HFFc6 (cell line): ENCODE measurements around the gene ACTR5. TPM values are rescaled to one million over a fixed set of nuclear protein-coding genes. Genes with fewer than 3 reads are reported as not detected.
A peak's percentile ranks its signal among the peaks of the same experiment; 100 is the strongest.

ENCODE experiments used
- DNase-seq: peaks from one replicate; pipeline ENCODE4 v3.0.0-alpha.2; 2018
- H3K27ac Mint-ChIP-seq: 2 replicates; pipeline ENCODE4 v1.8.0; 2020; ENCODE audit warnings: mild to moderate bottlenecking, mixed read lengths
- H3K27me3 Mint-ChIP-seq: 2 replicates; pipeline ENCODE4 v1.8.0; 2021; ENCODE audit warnings: mild to moderate bottlenecking, moderate library complexity, mixed read lengths; ENCODE audit not compliant: insufficient read depth
- H3K36me3 Mint-ChIP-seq: 2 replicates; pipeline ENCODE4 v1.8.0; 2021; ENCODE audit warnings: low read depth, mixed read lengths
- H3K4me1 Mint-ChIP-seq: 2 replicates; pipeline ENCODE4 v1.8.0; 2020; ENCODE audit warnings: low read depth, mixed read lengths
- H3K4me3 Mint-ChIP-seq: 2 replicates; pipeline ENCODE4 v1.8.0; 2020; ENCODE audit warnings: mild to moderate bottlenecking, moderate library complexity, mixed read lengths
- H3K9me3 Mint-ChIP-seq: 2 replicates; pipeline ENCODE4 v1.8.0; 2020; ENCODE audit warnings: mild to moderate bottlenecking, mixed read lengths
- total RNA-seq, 6 experiments: library from RNA; stranded (reverse); fragmentation: NEBNext Ultra II Directional; extraction: Animal tissue kit (Norgen Biotek cat#: 25700); gene quantifications; 2 replicates in 1 of 6; 3 replicates in 5 of 6; pipeline ENCODE4 v1.2.3, GENCODE V29; 2021
- TF ChIP-seq, protein P1 (sequence below): fragments of 200-600 bp; sonication (generic); IDR thresholded peaks from 2 replicates; pipeline ENCODE4 v1.5.0; 2021; ENCODE audit warnings: antibody characterized with exemption, mild to moderate bottlenecking

The ACTR5 gene
- total RNA-seq, 6 experiments from 2014 or later, result 3.2 to 4.3 (median 3.8) TPM

DNA sequence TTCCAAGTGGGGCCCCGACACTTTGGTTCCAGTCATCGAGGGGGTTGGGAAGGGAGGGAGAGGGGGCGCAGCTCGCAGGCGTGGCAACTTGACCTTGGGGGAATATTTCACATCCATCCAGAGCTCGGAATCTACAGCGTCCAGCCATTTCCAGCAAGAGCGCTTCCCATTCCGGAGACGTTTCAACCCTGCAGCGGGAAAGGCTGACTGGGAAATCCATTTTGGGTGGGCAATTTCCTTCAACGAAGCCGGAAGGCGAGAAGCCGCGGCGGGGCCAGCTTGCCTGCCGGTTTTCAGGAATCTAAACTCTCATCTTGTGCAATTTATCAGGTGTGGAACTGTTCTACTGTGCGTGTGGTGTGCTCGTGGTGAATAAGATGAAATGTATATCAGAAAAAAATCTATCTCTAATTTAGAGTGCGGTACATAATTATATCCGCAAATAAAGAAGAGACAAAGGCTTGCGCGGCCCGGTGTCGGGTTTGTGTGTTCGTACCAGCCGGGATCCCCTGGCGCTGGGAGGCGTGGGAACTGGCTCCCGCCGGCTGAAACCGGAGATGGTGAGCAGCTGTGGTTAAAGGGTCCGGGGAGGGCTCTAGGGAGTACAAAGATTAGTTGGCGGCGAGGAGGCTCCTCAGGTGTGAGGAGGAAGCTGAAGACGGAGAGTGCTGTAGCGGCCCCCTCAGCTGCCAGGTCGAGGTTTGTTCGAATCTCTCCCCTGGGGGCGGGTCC lies 19.2 kb upstream of the ACTR5 start:
- no peak for DNase-seq
- TF ChIP-seq, protein P1, sequence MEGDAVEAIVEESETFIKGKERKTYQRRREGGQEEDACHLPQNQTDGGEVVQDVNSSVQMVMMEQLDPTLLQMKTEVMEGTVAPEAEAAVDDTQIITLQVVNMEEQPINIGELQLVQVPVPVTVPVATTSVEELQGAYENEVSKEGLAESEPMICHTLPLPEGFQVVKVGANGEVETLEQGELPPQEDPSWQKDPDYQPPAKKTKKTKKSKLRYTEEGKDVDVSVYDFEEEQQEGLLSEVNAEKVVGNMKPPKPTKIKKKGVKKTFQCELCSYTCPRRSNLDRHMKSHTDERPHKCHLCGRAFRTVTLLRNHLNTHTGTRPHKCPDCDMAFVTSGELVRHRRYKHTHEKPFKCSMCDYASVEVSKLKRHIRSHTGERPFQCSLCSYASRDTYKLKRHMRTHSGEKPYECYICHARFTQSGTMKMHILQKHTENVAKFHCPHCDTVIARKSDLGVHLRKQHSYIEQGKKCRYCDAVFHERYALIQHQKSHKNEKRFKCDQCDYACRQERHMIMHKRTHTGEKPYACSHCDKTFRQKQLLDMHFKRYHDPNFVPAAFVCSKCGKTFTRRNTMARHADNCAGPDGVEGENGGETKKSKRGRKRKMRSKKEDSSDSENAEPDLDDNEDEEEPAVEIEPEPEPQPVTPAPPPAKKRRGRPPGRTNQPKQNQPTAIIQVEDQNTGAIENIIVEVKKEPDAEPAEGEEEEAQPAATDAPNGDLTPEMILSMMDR, result no peak
- H3K4me1 Mint-ChIP-seq, result no peaks in the 10 kb centered on the region; the same call in 1 of the 2 replicates
- H3K27ac Mint-ChIP-seq, result no peak overlapping the region
- H3K4me3 Mint-ChIP-seq, result no peak overlapping the region
- peaks cover 11% of the 10 kb centered on the region for H3K36me3 Mint-ChIP-seq
- H3K27me3 Mint-ChIP-seq, result peaks cover 70% of the 10 kb centered on the region
- peaks cover 13% of the 10 kb centered on the region; the same call in 1 of the 2 replicates for H3K9me3 Mint-ChIP-seq

DNA sequence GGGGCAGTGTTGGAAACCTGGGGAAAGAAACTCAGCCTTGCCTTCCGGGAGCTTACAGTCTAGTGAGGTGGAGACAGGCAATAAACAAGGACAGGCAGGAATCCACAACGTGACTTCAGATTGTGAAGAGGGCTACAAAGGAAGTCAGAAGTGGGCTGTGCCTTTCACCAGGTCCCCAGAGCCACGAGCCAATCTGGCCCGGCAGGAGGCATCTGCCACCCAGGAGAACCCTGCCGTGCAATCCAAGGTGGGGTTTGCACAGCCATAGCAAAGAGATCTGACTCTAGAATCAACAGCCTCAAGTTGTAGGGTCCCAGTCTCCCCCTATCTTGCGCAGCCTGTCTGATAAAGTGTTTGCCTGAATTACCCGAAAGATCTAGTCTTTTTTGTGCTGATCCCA lies 18.5 kb upstream of the ACTR5 start:
- DNase-seq, result no peak
- Mint-ChIP-seq H3K9me3 (peaks cover 13% of the 10 kb centered on the region; the same call in 1 of the 2 replicates), H3K4me3 (no peak overlapping the region), H3K4me1 (no peaks in the 10 kb centered on the region; the same call in 1 of the 2 replicates), H3K27ac (no peak overlapping the region), H3K27me3 (peaks cover 71% of the 10 kb centered on the region), H3K36me3 (peaks cover 11% of the 10 kb centered on the region)
- TF ChIP-seq, protein P1, result no peak

DNA sequence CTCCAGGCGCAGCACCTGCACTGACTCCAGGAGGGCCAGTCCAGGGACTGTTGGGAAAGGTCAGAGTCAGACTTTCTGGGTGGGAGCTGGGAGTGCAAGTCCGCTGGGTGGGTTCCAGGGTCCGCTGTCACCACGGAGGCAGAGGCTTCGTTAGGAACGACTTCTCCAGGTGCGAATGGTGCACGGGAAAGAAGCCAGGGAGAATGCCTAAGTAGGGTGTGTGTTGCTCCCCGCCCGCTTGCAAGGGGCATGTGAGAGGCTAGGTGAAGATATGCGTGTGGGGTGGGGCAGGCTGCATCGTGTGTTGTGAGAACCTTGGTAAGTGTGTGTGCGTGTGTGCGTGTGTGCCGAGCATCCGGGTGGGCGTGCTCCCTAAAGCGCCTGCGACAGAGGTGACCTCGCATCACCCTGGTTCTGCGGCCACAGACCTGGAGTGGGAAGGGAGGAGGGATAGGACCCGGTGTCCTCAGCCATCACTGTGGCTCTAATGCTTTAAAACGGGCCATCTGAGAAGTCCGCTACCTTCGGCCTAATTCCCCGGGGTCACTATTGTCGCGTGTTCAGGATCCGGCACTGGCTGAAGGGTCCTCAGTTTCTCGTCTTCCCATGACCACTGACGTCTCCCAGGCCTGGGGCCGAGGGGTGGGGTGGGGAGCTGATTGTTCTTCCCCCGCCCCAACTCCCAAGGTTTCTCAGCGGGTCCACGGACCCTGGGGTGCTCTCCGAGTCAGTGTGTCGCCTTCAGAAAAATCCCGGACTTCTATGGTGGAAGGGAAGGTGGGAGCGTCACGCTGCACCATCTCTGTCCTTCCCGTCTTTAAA lies 17.9 kb upstream of the ACTR5 start:
- Mint-ChIP-seq H3K4me1 (no peaks in the 10 kb centered on the region; the same call in 1 of the 2 replicates), H3K27ac (no peak overlapping the region)

DNA sequence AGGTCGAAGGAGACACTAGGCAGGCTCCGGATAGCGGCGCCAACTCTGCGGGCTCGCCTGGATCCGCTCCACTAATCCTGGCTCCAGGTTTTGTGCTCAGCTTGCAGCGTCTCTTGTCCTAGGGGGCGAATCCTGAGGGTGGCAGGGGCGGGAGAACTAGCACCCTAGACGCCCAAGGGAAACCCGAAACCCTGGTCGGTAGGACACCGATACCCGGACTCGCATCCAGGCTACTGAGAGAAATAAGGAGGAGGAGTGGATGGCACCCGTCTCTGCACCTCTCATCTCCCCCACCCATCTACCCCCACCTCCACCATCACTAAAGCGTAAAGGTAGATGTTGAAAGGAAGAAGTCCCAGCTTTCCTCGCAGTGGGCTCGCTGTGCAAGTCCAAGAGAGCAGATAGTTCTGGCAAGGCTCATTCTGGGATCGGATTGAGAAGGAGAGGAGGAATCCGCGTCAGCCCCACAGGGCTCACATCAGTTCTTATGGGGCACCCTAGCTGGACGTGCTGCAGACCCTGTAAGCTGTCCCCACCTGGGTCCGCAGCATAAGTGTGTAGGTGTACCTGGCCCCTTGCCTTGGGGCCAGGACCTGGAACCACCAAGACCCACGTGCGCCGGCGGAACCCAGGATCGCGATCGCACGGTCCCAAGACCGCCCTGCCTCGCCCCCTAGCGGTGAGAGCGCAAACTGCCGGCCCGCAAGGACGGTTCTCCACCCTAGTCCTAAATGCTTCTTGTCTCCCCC lies 17.1 kb upstream of the ACTR5 start:
- peak overlapping the region; percentile 44 for H3K4me3 Mint-ChIP-seq
- TF ChIP-seq, protein P1, result peak; percentile 99
- peaks cover 13% of the 10 kb centered on the region; the same call in 1 of the 2 replicates for H3K9me3 Mint-ChIP-seq
- H3K27ac Mint-ChIP-seq, result no peak overlapping the region
- no peak for DNase-seq
- H3K36me3 Mint-ChIP-seq, result peaks cover 11% of the 10 kb centered on the region
- H3K27me3 Mint-ChIP-seq, result peaks cover 73% of the 10 kb centered on the region
- no peaks in the 10 kb centered on the region; the same call in 1 of the 2 replicates for H3K4me1 Mint-ChIP-seq

More for the DNA sequence above, 17.9 kb upstream of the ACTR5 start:
- Mint-ChIP-seq H3K27me3 (peaks cover 72% of the 10 kb centered on the region), H3K36me3 (peaks cover 11% of the 10 kb centered on the region), H3K4me3 (peak overlapping the region; percentile 44; the same call in 1 of the 2 replicates), H3K9me3 (peaks cover 13% of the 10 kb centered on the region; the same call in 1 of the 2 replicates)
- DNase-seq, result no peak
- TF ChIP-seq, protein P1, result no peak

DNA sequence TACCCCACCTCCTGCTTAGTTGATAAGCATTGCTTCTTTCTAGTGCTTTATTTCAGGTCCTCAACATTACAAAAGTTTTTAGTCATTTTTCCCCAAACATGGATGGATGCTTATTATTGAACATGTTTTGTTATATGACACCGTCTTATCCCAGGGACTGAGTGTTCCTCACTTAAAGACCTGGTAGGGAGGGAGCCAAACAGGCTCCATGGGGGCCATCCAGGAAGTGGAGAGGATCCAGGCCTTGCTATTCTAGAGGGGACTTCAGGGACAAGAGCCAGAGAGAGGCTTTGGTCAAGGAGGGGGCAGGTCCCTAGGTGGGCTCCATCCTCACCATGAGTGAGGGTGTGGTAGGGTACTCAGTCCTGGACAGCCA lies 16.5 kb upstream of the ACTR5 start:
- TF ChIP-seq, protein P1, result no peak; the same call in none of the 2 replicates
- Mint-ChIP-seq H3K27me3 (peaks cover 73% of the 10 kb centered on the region), H3K9me3 (peaks cover 13% of the 10 kb centered on the region; the same call in 1 of the 2 replicates), H3K4me3 (no peak overlapping the region; the same call in 1 of the 2 replicates), H3K36me3 (peaks cover 11% of the 10 kb centered on the region), H3K4me1 (no peaks in the 10 kb centered on the region; the same call in 1 of the 2 replicates), H3K27ac (no peak overlapping the region)
- no peak for DNase-seq
